Raji (cell line): ENCODE data around the gene APOBEC3G.

Source experiments
- POLR2A ChIP-seq: IDR thresholded peaks from 2 replicates; pipeline ENCODE4 v1.6.1; 2011; ENCODE audit warnings: low read depth, low read length, control low read depth; ENCODE audit not compliant: insufficient read depth

The APOBEC3G gene

DNA sequence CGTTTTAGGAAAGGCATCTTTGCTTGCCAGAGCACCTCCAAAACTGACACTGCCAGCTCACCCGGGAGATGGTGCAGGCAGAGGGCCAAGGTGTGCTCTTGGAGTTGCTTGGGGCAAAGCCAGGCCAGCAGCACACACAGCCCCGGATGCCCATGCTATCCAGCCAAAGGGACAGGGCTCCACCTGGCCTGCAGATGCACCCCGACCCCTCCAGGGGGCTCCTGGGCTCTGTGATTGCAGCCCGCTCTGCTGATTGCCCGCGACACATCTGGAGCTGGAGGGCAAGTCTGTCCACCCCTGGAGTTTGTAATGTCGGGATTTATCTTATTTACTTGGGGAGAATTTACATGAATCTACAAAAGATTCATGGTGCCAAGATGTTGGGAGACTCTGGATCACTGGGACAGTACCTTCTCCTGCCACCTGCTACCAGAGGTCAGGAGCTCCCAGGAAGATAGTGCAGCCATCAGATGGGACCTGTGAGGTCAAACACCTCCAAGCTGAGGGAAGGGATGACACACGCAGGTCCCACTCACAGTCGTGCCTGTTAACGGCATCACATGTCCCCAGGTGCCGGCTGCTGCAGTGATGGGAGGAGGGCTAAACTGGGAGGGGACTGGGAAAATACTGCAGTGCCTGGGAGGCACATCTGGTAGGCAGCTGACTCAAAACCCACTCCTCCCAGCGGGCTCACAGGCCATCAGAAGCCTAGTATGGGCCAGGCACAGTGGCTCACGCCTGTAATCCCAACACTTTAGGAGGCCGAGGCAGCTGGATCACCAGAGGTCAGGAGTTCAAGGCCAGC is 58.2 kb downstream of the APOBEC3G start:
- TF ChIP-seq POLR2A = no peak

DNA sequence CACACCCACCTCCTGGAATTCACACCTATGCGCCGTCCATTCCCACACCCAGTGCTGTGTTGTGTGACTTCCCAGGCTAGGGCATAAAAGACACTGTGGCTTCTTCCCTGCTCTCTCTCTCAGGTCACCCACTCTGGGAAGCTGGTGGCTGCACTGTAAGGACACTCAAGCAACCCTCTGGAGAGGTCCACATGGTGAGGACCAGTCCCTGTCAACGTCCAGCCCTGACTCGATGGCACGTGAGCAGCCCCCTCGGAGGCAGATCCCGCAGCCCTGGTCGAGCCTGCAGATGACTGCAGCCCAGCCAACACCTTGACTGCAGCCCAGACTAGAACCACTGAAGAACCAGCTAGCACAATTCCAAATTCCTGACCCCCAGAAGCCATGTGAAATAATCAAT is 59.2 kb downstream of the APOBEC3G start:
- TF ChIP-seq POLR2A = no peak
